Heart right ventricle (tissue), 16 donors: ENCODE results near the gene SLC19A2. TPM values are rescaled to one million over a fixed set of nuclear protein-coding genes. Genes with fewer than 3 reads are reported as not detected.

Source experiments
- ATAC-seq, 8 donors: fragments of 200-7000 bp; cut with Tn5 transposase; one replicate each; pipeline ENCODE4 v1.9.1; 2020; ENCODE audit warnings: mild to moderate bottlenecking in 8 of 8, moderate library complexity in 8 of 8, moderate number of reproducible peaks in 1 of 8
- DNase-seq, 2 donors: peaks; one replicate each; pipeline ENCODE4 v3.0.0-alpha.2; 2020
- H3K27ac ChIP-seq, 10 donors: fragments of 200-600 bp; sonication (generic) in 2 of 10; one replicate each; pipeline versions ENCODE4 v1.5.0 to v1.8.0; 2020 to 2022; ENCODE audit warnings: mild to moderate bottlenecking in 3 of 10
- H3K27me3 ChIP-seq, 7 donors: fragments of 200-600 bp; one replicate each; pipeline ENCODE4 v1.8.0; 2021 to 2022; ENCODE audit warnings: mild to moderate bottlenecking in 2 of 7
- H3K36me3 ChIP-seq, 9 donors: fragments of 200-600 bp; sonication (generic) in 1 of 9; one replicate each; pipeline versions ENCODE4 v1.5.0 to v1.8.0; 2020 to 2022; ENCODE audit warnings: mild to moderate bottlenecking in 2 of 9
- H3K4me1 ChIP-seq, 9 donors: fragments of 200-600 bp; sonication (generic) in 1 of 9; one replicate each; pipeline versions ENCODE4 v1.5.0 to v1.8.0; 2020 to 2022; ENCODE audit warnings: mild to moderate bottlenecking in 4 of 9
- H3K4me3 ChIP-seq, 10 donors: fragments of 200-600 bp; sonication (generic) in 2 of 10; one replicate each; pipeline versions ENCODE4 v1.5.0 to v1.8.0; 2020 to 2022; ENCODE audit warnings: mild to moderate bottlenecking in 7 of 10, moderate library complexity in 2 of 10
- H3K9me3 ChIP-seq, 11 donors: fragments of 200-600 bp in 10 of 11; sonication (generic) in 2 of 11; one replicate each; pipeline versions ENCODE4 v1.5.0 to v1.8.0; 2013 to 2022; ENCODE audit warnings: mild to moderate bottlenecking in 2 of 11, control low read depth in 1 of 11, moderate library complexity in 1 of 11
- CTCF ChIP-seq, 9 donors: fragments of 200-600 bp; sonication (generic) in 2 of 9; IDR thresholded peaks; one replicate each; pipeline versions ENCODE4 v1.5.0 to v1.8.0; 2021 to 2022; ENCODE audit warnings: antibody characterized with exemption in 9 of 9, mild to moderate bottlenecking in 5 of 9, moderate library complexity in 1 of 9
- WGBS, 2 donors: extraction: QIAGEN DNeasy Blood & Tissue Kit; methylation state at CpG; one replicate each; pipeline ENCODE4 v1.1.7; 2013; ENCODE audit warnings: inconsistent platforms in 1 of 2; 5-methylcytosine and 5-hydroxymethylcytosine counted together
- intact Hi-C, 10 donors: fragments of 100-400 bp; cut with DNase I; formaldehyde crosslinking; loops; one replicate each; pipeline versions ENCODE4 v1.11.1 to v1.14.2; 2022
- polyA plus RNA-seq, 2 donors: library from polyadenylated mRNA; stranded (reverse); fragments of 200-250 nt; gene quantifications; one replicate each; pipeline ENCODE4 v1.2.3, GENCODE V29; 2013
- total RNA-seq, 10 donors: library from RNA; stranded (reverse); fragmentation: NEBNext Ultra II Directional in 3 of 10; extraction: Animal tissue kit (Norgen Biotek cat#: 25700) in 3 of 10; gene quantifications; one replicate each; pipeline versions ENCODE4 v1.2.1 to v1.2.4, GENCODE V29; 2021 to 2023
- donor health status: Arrhythmogenic right ventricular cardiomyopathy.
- donor health status: ischemic (EF 13 %, LVEDD 7.1; RV severe dilation, severe dysfunction).
- donor health status: healthy with polysubstance abuse.
- donor health status: DM: no; HTN: yes; CAD: no.
- donor health status: DM: no; HTN: no; CAD: no.
- donor health status: ischemic (EF 25% LVEDD 6.9; RV normal size, moderate dysfunction).
- donor health status: ischemic (EF 25% LVEDD 5.7; RV mildly dilated, moderate dysfunction).
- donor health status: healthy.
- donor health status: DM: yes; HTN: yes; CAD: no.
- donor health status: Ischemic cardiomyopathy.
- donor health status: ischemic (EF 35%, LVEDD 5.7; RV mildly dilated, moderate dysfunction).
- donor health status: nonischemic (EF 11% LVEDD 7.7; RV severe dilation, severe dysfunction).
- donor health status: DM: yes; HTN: yes; CAD: no.
- donor health status: PGD.
- donor health status: ischemic (EF 29% LVEDD 5.4; RV normal size, mild dysfunction).
- donor health status: nonischemic (EF 23%, LVEDD 6.1; RV moderate dilation, normal function).

SLC19A2 gene
- total and polyA plus RNA-seq, 12 donors = 7.6 to 43.2 (median 17.1) TPM

GRCh38 chr1:169414952-169415351 lies 70.8 kb downstream of the SLC19A2 start:
- no peak for ATAC-seq
- DNase-seq = no peak
- no peaks in the 10 kb centered on the region for H3K4me1 ChIP-seq
- no peak overlapping the region for H3K4me3 ChIP-seq
- intact Hi-C loops = no loop called here
- H3K27ac ChIP-seq = no peak overlapping the region
- H3K36me3 ChIP-seq = no peaks in the 10 kb centered on the region
- H3K27me3 ChIP-seq = peaks cover 0 to 3% (median 0%) of the 10 kb centered on the region in 7 donors
- TF ChIP-seq CTCF (IDR thresholded peaks at IDR 0.05) = no peak
- 90 to 94% methylated on average over 2 of the region's 2 CpGs for WGBS, 2 donors
- H3K9me3 ChIP-seq = peaks cover 0 to 38% (median 4%) of the 10 kb centered on the region in 11 donors

Other genes with a start within 250 kb of the SLC19A2 start
- 10 to 100 TPM in 6 of 10 donors, 1 to 10 TPM in 4; 5.6 to 18.9 (median 10.5) TPM for gene NME7, start 118.1 kb downstream of the SLC19A2 start, total RNA-seq
- 10 to 100 TPM in 1 of 2 donors, 1 to 10 TPM in 1; 5.5 to 12.4 TPM for gene NME7, start 118.1 kb downstream of the SLC19A2 start, polyA plus RNA-seq
- 10 to 100 TPM; 17.3 to 32.5 (median 25.4) TPM for gene BLZF1, start 117.7 kb downstream of the SLC19A2 start, total RNA-seq
- 10 to 100 TPM in 1 of 2 donors, 1 to 10 TPM in 1; 8.4 to 10.4 TPM for gene BLZF1, start 117.7 kb downstream of the SLC19A2 start, polyA plus RNA-seq
- 1 to 10 TPM in 4 of 10 donors, under 1 TPM in 6; 0.52 to 1.5 (median 0.96) TPM for gene CCDC181, start 58.5 kb downstream of the SLC19A2 start, total RNA-seq
- 1 to 10 TPM in 1 of 2 donors, under 1 TPM in 1; 0.51 to 1.0 TPM for gene CCDC181, start 58.5 kb downstream of the SLC19A2 start, polyA plus RNA-seq
- gene F5, start 100.5 kb upstream of the SLC19A2 start, total RNA-seq = 10 to 100 TPM in 4 of 10 donors, 1 to 10 TPM in 5, under 1 TPM in 1; 0.94 to 31.4 (median 6.9) TPM
- 10 to 100 TPM in 1 of 2 donors, 1 to 10 TPM in 1; 4.6 to 40.3 TPM for gene F5, start 100.5 kb upstream of the SLC19A2 start, polyA plus RNA-seq
- gene SELP, start 144.2 kb upstream of the SLC19A2 start, total RNA-seq = 10 to 100 TPM in 1 of 10 donors, 1 to 10 TPM in 9; 3.3 to 13.4 (median 6.6) TPM
- gene SELP, start 144.2 kb upstream of the SLC19A2 start, polyA plus RNA-seq = 1 to 10 TPM; 4.2 to 5.4 TPM
- gene SELL, start 225.7 kb upstream of the SLC19A2 start, total RNA-seq = 1 to 10 TPM; 1.3 to 8.5 (median 1.7) TPM
- 1 to 10 TPM in 1 of 2 donors, under 1 TPM in 1; 0.59 to 1.2 TPM for gene SELL, start 225.7 kb upstream of the SLC19A2 start, polyA plus RNA-seq
- gene SELE, start 248.1 kb upstream of the SLC19A2 start, total RNA-seq = 10 to 100 TPM in 2 of 10 donors, 1 to 10 TPM in 4, under 1 TPM in 4; 0.46 to 15.3 (median 2.2) TPM
- 1 to 10 TPM; 3.1 TPM for gene SELE, start 248.1 kb upstream of the SLC19A2 start, polyA plus RNA-seq